Thymus (tissue), 11 donors: Measurements from ENCODE around the gene MINDY3. TPM values are rescaled to one million over a fixed set of nuclear protein-coding genes. Genes with fewer than 3 reads are reported as not detected.
A peak's percentile ranks its signal among the peaks of the same experiment; 100 is the strongest.

Source experiments
- DNase-seq, 9 donors: peaks; one replicate each; pipeline ENCODE4 v3.0.0-alpha.2; 2013; ENCODE audit warnings: low spot score in 9 of 9, low read depth in 6 of 9, missing footprints in 1 of 9
- H3K27ac ChIP-seq, 2 donors: one replicate each; pipeline ENCODE4 v1.5.1; 2013; ENCODE audit warnings: control low read depth in 1 of 2, low read depth in 1 of 2, low read length in 1 of 2, mild to moderate bottlenecking in 1 of 2, moderate library complexity in 1 of 2
- H3K27me3 ChIP-seq, 2 donors: one replicate each; pipeline ENCODE4 v1.5.1; 2013; ENCODE audit warnings: low read length in 1 of 2; ENCODE audit not compliant: control insufficient read depth in 2 of 2, insufficient read depth in 1 of 2
- H3K36me3 ChIP-seq, 2 donors: one replicate each; pipeline ENCODE4 v1.5.1; 2013; ENCODE audit warnings: low read length in 1 of 2, mild to moderate bottlenecking in 1 of 2, moderate library complexity in 1 of 2; ENCODE audit not compliant: control insufficient read depth in 2 of 2, insufficient read depth in 2 of 2
- H3K4me1 ChIP-seq, 2 donors: one replicate each; pipeline ENCODE4 v1.5.1; 2013; ENCODE audit warnings: low read length in 2 of 2; ENCODE audit not compliant: control insufficient read depth in 2 of 2, insufficient read depth in 2 of 2
- H3K4me3 ChIP-seq, 2 donors: one replicate each; pipeline ENCODE4 v1.5.1; 2013; ENCODE audit warnings: low read length in 2 of 2, control low read depth in 1 of 2, mild to moderate bottlenecking in 1 of 2
- H3K9me3 ChIP-seq, 2 donors: one replicate each; pipeline ENCODE4 v1.5.1; 2013; ENCODE audit warnings: low read length in 1 of 2, mild to moderate bottlenecking in 1 of 2; ENCODE audit not compliant: control insufficient read depth in 2 of 2, insufficient read depth in 1 of 2
- WGBS: extraction: QIAGEN DNeasy Blood & Tissue Kit; methylation state at CpG from one replicate; pipeline ENCODE4 v1.1.7; 2013; 5-methylcytosine and 5-hydroxymethylcytosine counted together
- polyA plus RNA-seq: library from polyadenylated mRNA; stranded (reverse); fragments of 200-250 nt; gene quantifications from one replicate; pipeline ENCODE4 v1.2.3, GENCODE V29; 2013
- total RNA-seq: library from RNA; stranded (reverse); fragments of 120-200 nt; gene quantifications from one replicate; pipeline ENCODE4 v1.2.4, GENCODE V29; 2013
- donor health status: healthy.

Gene MINDY3
- total and polyA plus RNA-seq, 2 donors, result 21.7 to 36.1 TPM

- Histone ChIP-seq H3K9me3 (peaks cover 0 to 5% of the 10 kb centered on the region in 2 donors), H3K36me3 (no peaks in the 10 kb centered on the region), H3K4me1 (peaks cover 0 to 2% of the 10 kb centered on the region in 2 donors), H3K27me3 (peaks cover 9 to 18% of the 10 kb centered on the region in 2 donors), H3K4me3 (no peak overlapping the region), H3K27ac (no peak overlapping the region)
- no peak for DNase-seq
Observed at GRCh38 chr10:15863733-15864132, 3.4 kb upstream of the MINDY3 start.

DNA sequence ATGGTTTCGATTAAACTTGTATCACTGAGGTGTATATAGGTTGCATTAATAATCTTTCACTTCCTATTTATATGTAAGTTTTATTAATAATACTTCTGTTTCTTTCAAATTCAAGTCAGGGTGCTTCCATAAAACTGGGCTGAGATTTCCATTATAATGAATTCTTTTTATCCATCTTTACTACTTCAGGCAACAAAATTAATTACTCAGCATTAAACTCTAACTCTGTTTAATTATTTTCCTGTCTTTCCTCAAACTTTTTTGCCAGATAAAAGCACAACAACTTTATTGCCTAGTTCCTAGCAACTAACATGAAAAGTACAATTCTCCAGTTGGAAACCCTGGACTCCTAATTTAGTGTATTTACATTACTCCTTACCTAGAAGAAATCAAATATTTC, 3.0 kb upstream of the MINDY3 start:
- no peak for DNase-seq
- Histone ChIP-seq H3K27ac (no peak overlapping the region), H3K36me3 (no peaks in the 10 kb centered on the region), H3K4me1 (peaks cover 0 to 2% of the 10 kb centered on the region in 2 donors), H3K4me3 (no peak overlapping the region), H3K27me3 (peaks cover 9 to 18% of the 10 kb centered on the region in 2 donors), H3K9me3 (peaks cover 0 to 5% of the 10 kb centered on the region in 2 donors)
- 95% methylated on average over 1 of the region's 1 CpG for WGBS

DNA sequence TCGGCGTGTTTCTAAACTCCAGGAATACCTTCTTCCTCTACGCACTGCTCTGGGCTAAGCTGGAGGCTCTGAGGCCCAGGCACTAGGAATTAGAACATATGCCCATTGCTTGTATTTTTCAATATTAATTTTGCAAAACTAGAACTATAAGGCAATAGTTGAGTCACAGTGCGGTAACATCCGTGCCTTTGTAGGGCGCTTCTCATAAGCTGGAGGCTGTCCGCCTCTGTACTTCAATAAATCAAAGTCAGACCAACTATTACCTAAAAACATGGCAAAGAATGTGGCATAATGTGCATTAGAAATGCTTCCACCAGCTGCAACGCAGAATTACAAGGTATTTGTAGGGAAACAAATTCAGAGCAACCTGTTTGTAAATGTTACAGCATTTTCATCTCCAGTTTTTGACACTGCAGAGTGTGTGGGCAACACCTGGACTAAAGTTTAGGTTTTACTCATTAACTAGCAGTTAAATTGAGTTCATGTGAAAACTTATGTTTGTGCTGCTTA, 440 bp upstream of the MINDY3 start:
- Histone ChIP-seq H3K4me3 (peak overlapping the region; percentile 82 to 94), H3K27ac (peak overlapping the region; percentile 66 to 83), H3K27me3 (peaks cover 6% of the 10 kb centered on the region in 2 donors)

DNA sequence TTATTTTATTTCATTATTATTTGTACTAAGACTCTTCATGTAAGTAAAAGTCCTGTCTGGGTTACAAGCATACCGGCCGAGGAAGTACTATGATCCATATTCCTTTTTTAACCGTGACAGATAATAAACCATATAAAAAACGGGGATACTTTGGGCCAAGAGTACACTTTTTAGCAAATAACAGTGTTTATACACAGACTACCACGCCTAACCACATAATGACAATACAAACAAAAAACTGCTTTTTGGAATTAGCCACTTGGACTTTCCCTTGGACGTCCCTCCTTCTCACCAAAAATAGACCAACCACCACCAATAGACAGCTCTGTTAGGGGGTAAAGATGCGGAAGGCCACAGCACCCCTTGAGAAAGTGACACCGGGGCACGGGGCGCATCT, 800 bp downstream of the MINDY3 start:
- WGBS, result 25% methylated on average over 10 of the region's 10 CpGs
- DNase-seq, result no peak
- no peaks in the 10 kb centered on the region for H3K36me3 ChIP-seq
- peaks cover 0 to 5% of the 10 kb centered on the region in 2 donors for H3K9me3 ChIP-seq
- H3K4me3 ChIP-seq, result peak overlapping the region; percentile 82 to 94
- no peak overlapping the region for H3K27ac ChIP-seq
- H3K27me3 ChIP-seq, result peaks cover 3% of the 10 kb centered on the region in 2 donors
- peaks cover 0 to 2% of the 10 kb centered on the region in 2 donors for H3K4me1 ChIP-seq

More for the DNA sequence above, 440 bp upstream of the MINDY3 start:
- Histone ChIP-seq H3K36me3 (no peaks in the 10 kb centered on the region), H3K4me1 (peaks cover 0 to 2% of the 10 kb centered on the region in 2 donors), H3K9me3 (peaks cover 0 to 5% of the 10 kb centered on the region in 2 donors)
- WGBS, result 66% methylated on average over 8 of the region's 8 CpGs
- DNase-seq, result no peak

DNA sequence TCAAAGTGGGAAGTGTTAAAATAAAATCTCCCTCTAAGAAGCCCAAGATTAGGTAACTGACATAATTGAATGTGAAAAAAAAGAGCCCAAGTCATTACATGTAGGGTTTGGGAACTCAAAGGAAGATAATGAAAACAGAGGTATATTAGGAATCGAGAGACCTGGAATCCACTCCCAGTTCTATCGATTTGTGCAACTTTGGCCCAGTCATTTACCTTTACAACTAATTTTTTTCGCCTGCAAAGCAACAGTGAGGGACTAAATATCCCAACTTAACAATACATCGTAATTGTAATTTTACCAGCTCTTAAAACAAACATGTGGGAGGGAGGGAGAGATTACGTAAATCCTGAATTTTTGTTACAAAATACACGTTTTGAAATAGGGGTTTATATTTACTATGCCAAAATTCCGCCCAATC, 1.4 kb downstream of the MINDY3 start:
- 94% methylated on average over 7 of the region's 7 CpGs for WGBS
- Histone ChIP-seq H3K4me3 (no peak overlapping the region), H3K4me1 (peaks cover 0 to 2% of the 10 kb centered on the region in 2 donors), H3K27me3 (peaks cover 3% of the 10 kb centered on the region in 2 donors), H3K36me3 (no peaks in the 10 kb centered on the region), H3K27ac (no peak overlapping the region), H3K9me3 (peaks cover 0 to 5% of the 10 kb centered on the region in 2 donors)
- DNase-seq, result no peak

GRCh38 chr10:15857107-15857575, 3.2 kb downstream of the MINDY3 start:
- H3K4me1 ChIP-seq, result peaks cover 0 to 2% of the 10 kb centered on the region in 2 donors
- H3K27me3 ChIP-seq, result peaks cover 0 to 3% of the 10 kb centered on the region in 2 donors
- over 99% methylated on average over 2 of the region's 2 CpGs for WGBS
- no peak for DNase-seq
- H3K9me3 ChIP-seq, result peaks cover 0 to 5% of the 10 kb centered on the region in 2 donors
- no peak overlapping the region for H3K27ac ChIP-seq
- H3K4me3 ChIP-seq, result no peak overlapping the region
- no peaks in the 10 kb centered on the region for H3K36me3 ChIP-seq

- 98% methylated on average over 4 of the region's 4 CpGs for WGBS
- Histone ChIP-seq H3K4me3 (no peak overlapping the region), H3K36me3 (no peaks in the 10 kb centered on the region), H3K4me1 (peaks cover 0 to 2% of the 10 kb centered on the region in 2 donors), H3K27me3 (peaks cover 0 to 3% of the 10 kb centered on the region in 2 donors), H3K27ac (no peak overlapping the region), H3K9me3 (peaks cover 0 to 5% of the 10 kb centered on the region in 2 donors)
- no peak for DNase-seq
Observed at GRCh38 chr10:15856328-15857015, 3.8 kb downstream of the MINDY3 start.

DNA sequence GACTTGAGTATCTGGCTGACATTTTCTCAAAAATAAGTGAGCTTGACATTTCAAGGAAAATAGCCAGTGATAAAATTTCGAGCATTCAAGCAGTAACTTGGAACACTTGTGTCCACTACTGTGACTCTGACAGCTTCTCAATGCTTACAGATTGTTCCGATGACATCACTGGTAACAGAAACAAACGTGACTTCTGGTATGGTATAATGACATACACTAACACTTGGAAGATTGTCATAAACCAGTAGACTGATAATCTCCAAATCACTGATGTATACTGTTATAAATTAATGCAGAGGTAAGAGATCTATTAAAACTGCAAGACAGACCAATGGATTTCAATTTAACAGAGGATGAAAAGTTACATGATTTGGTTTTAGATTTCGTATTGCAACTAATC, 6.5 kb downstream of the MINDY3 start:
- no peaks in the 10 kb centered on the region for H3K27me3 ChIP-seq
- no peak for DNase-seq
- H3K27ac ChIP-seq, result no peak overlapping the region
- no peak overlapping the region for H3K4me3 ChIP-seq
- H3K4me1 ChIP-seq, result no peaks in the 10 kb centered on the region
- H3K9me3 ChIP-seq, result no peaks in the 10 kb centered on the region
- 85% methylated on average over 4 of the region's 4 CpGs for WGBS
- H3K36me3 ChIP-seq, result no peaks in the 10 kb centered on the region

- H3K36me3 ChIP-seq, result no peaks in the 10 kb centered on the region
- no peaks in the 10 kb centered on the region for H3K27me3 ChIP-seq
- WGBS, result 98% methylated on average over 2 of the region's 2 CpGs
- H3K9me3 ChIP-seq, result no peaks in the 10 kb centered on the region
- no peaks in the 10 kb centered on the region for H3K4me1 ChIP-seq
- no peak for DNase-seq
- no peak overlapping the region for H3K27ac ChIP-seq
- H3K4me3 ChIP-seq, result no peak overlapping the region
Observed at GRCh38 chr10:15852111-15852557, 8.2 kb downstream of the MINDY3 start.
